ENCODE measurements around the gene OGFR. TPM values are rescaled to one million over a fixed set of nuclear protein-coding genes. Genes with fewer than 3 reads are reported as not detected.

The OGFR gene
- total RNA-seq, 1 donor from 2014 or later, result 57.6 TPM

- TF ChIP-seq CTCF (conservative IDR thresholded peaks at IDR 0.05; ENCODE audit: low read depth, low read length), result no peak
- peak overlapping the region; percentile 78 for H3K4me3 ChIP-seq (ENCODE audit: low read depth, low read length)
- DNase-seq (ENCODE audit: low read depth), result no peak
Measured at GRCh38 chr20:62806383-62807050, 1.9 kb downstream of the OGFR start.

- no peak for TF ChIP-seq CTCF (conservative IDR thresholded peaks at IDR 0.05; ENCODE audit: low read depth, low read length)
- no peak for DNase-seq (ENCODE audit: low read depth)
- H3K4me3 ChIP-seq (ENCODE audit: low read depth, low read length), result no peak overlapping the region
Measured at GRCh38 chr20:62807444-62808210, 3.0 kb downstream of the OGFR start.

- H3K4me3 ChIP-seq (ENCODE audit: low read depth, low read length), result no peak overlapping the region
- DNase-seq (ENCODE audit: low read depth), result no peak
- TF ChIP-seq CTCF (conservative IDR thresholded peaks at IDR 0.05; ENCODE audit: low read depth, low read length), result peak; percentile 93
Measured at GRCh38 chr20:62808211-62808865, 3.7 kb downstream of the OGFR start.

GRCh38 chr20:62809530-62810428 is 5.1 kb downstream of the OGFR start:
- no peak for TF ChIP-seq CTCF (conservative IDR thresholded peaks at IDR 0.05; ENCODE audit: low read depth, low read length)
- no peak for DNase-seq (ENCODE audit: low read depth)
- H3K4me3 ChIP-seq (ENCODE audit: low read depth, low read length), result no peak overlapping the region

GRCh38 chr20:62811320-62811719 is 6.7 kb downstream of the OGFR start:
- no peak for TF ChIP-seq CTCF (conservative IDR thresholded peaks at IDR 0.05; ENCODE audit: low read depth, low read length)
- no peak overlapping the region for H3K4me3 ChIP-seq (ENCODE audit: low read depth, low read length)
- no peak for DNase-seq (ENCODE audit: low read depth)

- no peak for DNase-seq (ENCODE audit: low read depth)
- H3K4me3 ChIP-seq (ENCODE audit: low read depth, low read length), result no peak overlapping the region
- TF ChIP-seq CTCF (conservative IDR thresholded peaks at IDR 0.05; ENCODE audit: low read depth, low read length), result no peak
Measured at GRCh38 chr20:62811720-62812119, 7.1 kb downstream of the OGFR start.
